CD14-positive monocyte (primary cell): ENCODE measurements around the gene WRNIP1. TPM values are rescaled to one million over a fixed set of nuclear protein-coding genes. Genes with fewer than 3 reads are reported as not detected.
A peak's percentile ranks its signal among the peaks of the same experiment; 100 is the strongest.

Experiments
- DNase-seq, 3 donors: peaks; one replicate each; pipeline ENCODE4 v3.0.0-alpha.2; 2011 to 2022
- H2AFZ ChIP-seq: 2 replicates; pipeline ENCODE4 v1.6.0; 2012; ENCODE audit warnings: mild to moderate bottlenecking, low read depth, low read length, inconsistent platforms; ENCODE audit not compliant: insufficient read depth, poor library complexity, severe bottlenecking
- H3K27ac ChIP-seq, 2 donors: 1 replicate in 1 of 2; 2 replicates in 1 of 2; pipeline ENCODE4 v1.5.1; 2012 to 2013; ENCODE audit warnings: low read length in 2 of 2, control low read depth in 1 of 2, inconsistent platforms in 1 of 2, low read depth in 1 of 2, mild to moderate bottlenecking in 1 of 2
- H3K27me3 ChIP-seq, 2 donors: one replicate each; pipeline versions ENCODE4 v1.6.0 to v1.6.1; 2011 to 2013; ENCODE audit warnings: low read length in 2 of 2; ENCODE audit not compliant: control insufficient read depth in 2 of 2, insufficient read depth in 2 of 2
- H3K36me3 ChIP-seq, 2 donors: replicated peaks in 1 of 2; 1 replicate in 1 of 2; 2 replicates in 1 of 2; pipeline versions ENCODE4 v1.5.1 to v1.6.1; 2012 to 2013; ENCODE audit warnings: low read length in 2 of 2, control low read depth in 1 of 2, inconsistent platforms in 1 of 2, mild to moderate bottlenecking in 1 of 2; ENCODE audit not compliant: insufficient read depth in 2 of 2, control insufficient read depth in 1 of 2
- H3K4me1 ChIP-seq, 2 donors: 1 replicate in 1 of 2; 2 replicates in 1 of 2; pipeline versions ENCODE4 v1.5.1 to v1.6.1; 2012 to 2013; ENCODE audit warnings: low read length in 2 of 2, control low read depth in 1 of 2, inconsistent platforms in 1 of 2, mild to moderate bottlenecking in 1 of 2, moderate library complexity in 1 of 2; ENCODE audit not compliant: insufficient read depth in 2 of 2, control insufficient read depth in 1 of 2
- H3K4me2 ChIP-seq: replicated peaks from 2 replicates; pipeline ENCODE3; 2012; ENCODE audit warnings: low read length, moderate library complexity, mild to moderate bottlenecking; ENCODE audit not compliant: poor library complexity, severe bottlenecking; ENCODE audit errors: extremely low read depth
- H3K4me3 ChIP-seq, 3 experiments: fragments of 200-600 bp in 1 of 3; sonication (generic) in 1 of 3; replicated peaks in 1 of 3; 1 replicate in 2 of 3; 2 replicates in 1 of 3; pipeline ENCODE4 v1.5.1; 2011 to 2013; ENCODE audit warnings: low read length in 3 of 3, mild to moderate bottlenecking in 3 of 3, control low read depth in 2 of 3, low read depth in 2 of 3, inconsistent platforms in 1 of 3, moderate library complexity in 1 of 3
- H3K79me2 ChIP-seq: 2 replicates; pipeline ENCODE4 v1.6.0; 2012; ENCODE audit warnings: mild to moderate bottlenecking, control low read depth, inconsistent platforms, low read length, moderate library complexity; ENCODE audit not compliant: insufficient read depth
- H3K9ac ChIP-seq: 2 replicates; pipeline ENCODE4 v1.6.0; 2017; ENCODE audit warnings: low read length, mild to moderate bottlenecking; ENCODE audit not compliant: insufficient read depth, poor library complexity, severe bottlenecking
- H3K9me3 ChIP-seq, 2 donors: replicated peaks in 1 of 2; 1 replicate in 1 of 2; 2 replicates in 1 of 2; pipeline versions ENCODE4 v1.5.1 to v1.6.1; 2012 to 2013; ENCODE audit warnings: low read length in 2 of 2, control low read depth in 1 of 2; ENCODE audit not compliant: control insufficient read depth in 1 of 2, insufficient read depth in 1 of 2
- H4K20me1 ChIP-seq: 2 replicates; pipeline ENCODE4 v1.6.0; 2012; ENCODE audit warnings: mild to moderate bottlenecking, low read length, control low read depth, moderate library complexity; ENCODE audit not compliant: insufficient read depth
- H3K27ac Mint-ChIP-seq, 7 donors: one replicate each; pipeline ENCODE4 v1.8.0; 2020; ENCODE audit warnings: mild to moderate bottlenecking in 7 of 7, mixed read lengths in 7 of 7, moderate library complexity in 6 of 7, inconsistent platforms in 2 of 7
- H3K27me3 Mint-ChIP-seq, 3 donors: one replicate each; pipeline ENCODE4 v1.8.0; 2021 to 2022; ENCODE audit warnings: low read depth in 3 of 3, mild to moderate bottlenecking in 3 of 3, mixed read lengths in 3 of 3, moderate library complexity in 3 of 3, inconsistent platforms in 1 of 3
- H3K36me3 Mint-ChIP-seq, 2 donors: one replicate each; pipeline ENCODE4 v1.8.0; 2020; ENCODE audit warnings: mixed read lengths in 2 of 2, inconsistent platforms in 1 of 2, mild to moderate bottlenecking in 1 of 2
- H3K4me1 Mint-ChIP-seq: one replicate; pipeline ENCODE4 v1.8.0; 2020; ENCODE audit warnings: mild to moderate bottlenecking, mixed read lengths
- H3K4me3 Mint-ChIP-seq, 2 donors: one replicate each; pipeline ENCODE4 v1.8.0; 2020; ENCODE audit warnings: mild to moderate bottlenecking in 2 of 2, mixed read lengths in 2 of 2, moderate library complexity in 1 of 2
- H3K9me3 Mint-ChIP-seq, 7 donors: one replicate each; pipeline ENCODE4 v1.8.0; 2020 to 2022; ENCODE audit warnings: mixed read lengths in 7 of 7, mild to moderate bottlenecking in 6 of 7, moderate library complexity in 6 of 7, inconsistent platforms in 2 of 7
- CTCF ChIP-seq: fragments of 200-600 bp; IDR thresholded peaks from one replicate; pipeline ENCODE4 v1.8.0; 2022; ENCODE audit warnings: antibody characterized with exemption, mild to moderate bottlenecking
- WGBS: methylation state at CpG from one replicate; pipeline ENCODE4 v1.1.5; 2013; ENCODE audit warnings: missing lambda C conversion rate; ENCODE audit not compliant: insufficient coverage; 5-methylcytosine and 5-hydroxymethylcytosine counted together
- intact Hi-C, 2 donors: fragments of 100-400 bp; cut with micrococcal nuclease; formaldehyde crosslinking; loops; one replicate each; pipeline versions ENCODE4 v1.15.0 to v1.15.1; 2023
- polyA plus RNA-seq, 3 donors: library from polyadenylated mRNA; depleted of rRNA in 1 of 3; unstranded in 2 of 3; stranded (reverse) in 1 of 3; fragments of 300-500 nt in 2 of 3; fragments of >200 nt in 1 of 3; fragmentation: Illumina TruSeq in 2 of 3; gene quantifications; 1 replicate in 2 of 3; 2 replicates in 1 of 3; pipeline ENCODE4 v1.2.3, GENCODE V29; 2012 to 2021

The WRNIP1 gene
- polyA plus RNA-seq, 3 donors: 17.5 to 25.8 (median 17.8) TPM

- H3K36me3 Mint-ChIP-seq: peaks cover 48% of the 10 kb centered on the region in 2 donors
- no peak for DNase-seq
- TF ChIP-seq CTCF: no peak
- H4K20me1 ChIP-seq: peaks cover 81% of the 10 kb centered on the region
- no peaks in the 10 kb centered on the region for H3K27me3 ChIP-seq
- H3K36me3 ChIP-seq: peaks cover 29 to 56% of the 10 kb centered on the region in 2 donors
- peaks cover 0 to 2% (median 0%) of the 10 kb centered on the region in 3 donors for H3K27me3 Mint-ChIP-seq
- no peak overlapping the region for H2AFZ ChIP-seq
- no peak overlapping the region for H3K9ac ChIP-seq
- intact Hi-C loops: no loop called here
- H3K79me2 ChIP-seq: peaks cover 97% of the 10 kb centered on the region
- H3K4me1 Mint-ChIP-seq: peaks cover 43% of the 10 kb centered on the region
- 12% methylated on average over 6 of the region's 13 CpGs for WGBS
- peaks cover 25 to 47% of the 10 kb centered on the region in 2 donors for H3K4me1 ChIP-seq
- H3K4me3 ChIP-seq: peak overlapping the region in 1 of 3 experiments; percentile 37
- peak overlapping the region in 3 of 7 donors; percentile 20 to 75 (median 42) for H3K27ac Mint-ChIP-seq
- H3K9me3 Mint-ChIP-seq: no peaks in the 10 kb centered on the region
- peak overlapping the region; percentile 39 for H3K4me2 ChIP-seq
- no peaks in the 10 kb centered on the region for H3K9me3 ChIP-seq
- H3K27ac ChIP-seq: peak overlapping the region in 1 of 2 donors; percentile 27
- peak overlapping the region; percentile 48 to 53 for H3K4me3 Mint-ChIP-seq
These were observed 5.0 kb downstream of the WRNIP1 start for GRCh38 chr6:2770171-2770570.

- no peak overlapping the region for H3K4me3 ChIP-seq
- H3K9me3 ChIP-seq: no peaks in the 10 kb centered on the region
- 93% methylated on average over 3 of the region's 4 CpGs for WGBS
- no peak overlapping the region for H3K9ac ChIP-seq
- intact Hi-C loops: no loop called here
- no peak for DNase-seq
- H3K27ac ChIP-seq: no peak overlapping the region
- Mint-ChIP-seq H3K9me3 (no peaks in the 10 kb centered on the region), H3K36me3 (peaks cover 51 to 52% of the 10 kb centered on the region in 2 donors), H3K4me3 (no peak overlapping the region), H3K4me1 (peaks cover 45% of the 10 kb centered on the region), H3K27ac (no peak overlapping the region), H3K27me3 (peaks cover 0 to 2% (median 0%) of the 10 kb centered on the region in 3 donors)
- H2AFZ ChIP-seq: no peak overlapping the region
- peaks cover 32 to 61% of the 10 kb centered on the region in 2 donors for H3K36me3 ChIP-seq
- no peak overlapping the region for H3K4me2 ChIP-seq
- H3K4me1 ChIP-seq: peaks cover 25 to 39% of the 10 kb centered on the region in 2 donors
- TF ChIP-seq CTCF: no peak
- no peaks in the 10 kb centered on the region for H3K27me3 ChIP-seq
- H4K20me1 ChIP-seq: peaks cover 85% of the 10 kb centered on the region
- peaks cover 100% of the 10 kb centered on the region for H3K79me2 ChIP-seq
These were observed 5.9 kb downstream of the WRNIP1 start for GRCh38 chr6:2771079-2771478.
